Thoracic aorta endothelial cell (primary cell): ENCODE measurements around the gene SLC10A7. TPM values are rescaled to one million over a fixed set of nuclear protein-coding genes. Genes with fewer than 3 reads are reported as not detected.
A peak's percentile ranks its signal among the peaks of the same experiment; 100 is the strongest.

ENCODE experiments used
- small RNA-seq: library from RNA; depleted of rRNA; stranded (forward); fragments of <200 nt; gene quantifications from one replicate; pipeline ENCODE3, GENCODE V24; 2012
- total RNA-seq: library from RNA; depleted of rRNA; stranded (reverse); fragments of >200 nt; gene quantifications from 2 replicates; pipeline ENCODE4 v1.2.3, GENCODE V29; 2012

SLC10A7 gene
- 29.3 and 30.5 TPM in 2 replicates for total RNA-seq

GRCh38 chr4:146521541-146522097 lies at the start of gene SLC10A7:
Gene SLC10A7, minus strand, starts transcription at chr4:146521940. Its CDS starts 223 bp downstream, at chr4:146521717.

DNA sequence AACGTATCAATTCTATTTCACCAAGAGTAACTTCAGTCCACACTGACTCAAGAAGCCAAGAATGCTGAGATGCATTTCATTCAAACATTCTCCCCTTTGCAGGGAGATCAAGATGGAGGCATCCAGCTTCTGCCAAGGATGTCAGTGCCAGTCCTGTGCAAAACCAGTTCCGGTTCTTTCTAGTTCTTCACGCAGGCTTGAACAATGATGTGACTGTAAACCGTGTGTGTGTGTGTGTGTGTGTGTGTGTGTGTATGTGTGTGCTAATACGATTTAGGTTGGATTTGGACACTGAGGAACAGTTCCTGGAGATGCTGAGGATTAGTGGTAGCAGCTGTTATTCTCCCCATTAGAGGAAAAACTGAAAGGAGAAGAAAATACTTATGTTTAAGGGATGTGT lies 307.5 kb downstream of the SLC10A7 start, which contains the start of gene REELD1:
Gene REELD1, plus strand, starts transcription at position 301 of the 400 bp plus-strand sequence. CDS start 2,415 bp downstream, outside the sequence.

Small RNAs within 50 kb of the gene (small RNA-seq; reads per million reads assigned to genes)
- 0.77 reads per million, percentile 8 among the genes with 10 or more reads in this experiment for gene MIR7849

Other genes with a start within 250 kb of the SLC10A7 start
- not detected in 2 replicates for gene POU4F2, start 117.0 kb upstream of the SLC10A7 start, total RNA-seq